Measurements from ENCODE around the gene KIAA1586. TPM values are rescaled to one million over a fixed set of nuclear protein-coding genes. Genes with fewer than 3 reads are reported as not detected.

Gene KIAA1586
- total and polyA plus RNA-seq, 9 of the 15 experiments (the other 6 are each of a cell fraction or from before 2014, with no cell fraction given): 23.4 to 43.6 (median 29.5) TPM

- no peak for TF ChIP-seq ZNF318 (IDR thresholded peaks at IDR 0.05; ENCODE audit: borderline replicate concordance in 1 of 2, low read depth in 1 of 2)
- TF ChIP-seq ZC3H4 (CRISPR knock-in tag; IDR thresholded peaks at IDR 0.05; ENCODE audit: borderline replicate concordance): no peak
- TF ChIP-seq ZNF431 (CRISPR knock-in tag; IDR thresholded peaks at IDR 0.05): no peak
- no peak for TF ChIP-seq DIDO1 (tag; IDR thresholded peaks at IDR 0.05; ENCODE audit: low read depth)
- TF ChIP-seq MYNN (IDR thresholded peaks at IDR 0.05): no peak
- no peak for TF ChIP-seq MYNN (CRISPR knock-in tag; IDR thresholded peaks at IDR 0.05)
- no peak for TF ChIP-seq ARID1B (IDR thresholded peaks at IDR 0.05)
- TF ChIP-seq MEF2D (tag; conservative IDR thresholded peaks at IDR 0.05; ENCODE audit: low read depth): no peak
- no peak for TF ChIP-seq NFRKB (IDR thresholded peaks at IDR 0.05; ENCODE audit: low read depth)
- peak; percentile 57 for TF ChIP-seq CHD4 (IDR thresholded peaks at IDR 0.05; ENCODE audit: insufficient read depth, insufficient replicate concordance, low read depth, low read length, poor library complexity, severe bottlenecking)
- no peak for TF ChIP-seq EWSR1 (IDR thresholded peaks at IDR 0.05; ENCODE audit: borderline replicate concordance, low read depth, partially characterized antibody)
- peak; percentile 79 for TF ChIP-seq ADNP (tag; IDR thresholded peaks at IDR 0.05)
- no peak for TF ChIP-seq ZBTB43 (CRISPR knock-in tag; IDR thresholded peaks at IDR 0.05)
- TF ChIP-seq ZHX1 (conservative IDR thresholded peaks at IDR 0.05; ENCODE audit: low read length): no peak
- TF ChIP-seq XRCC3 (IDR thresholded peaks at IDR 0.05): no peak
- no peak for TF ChIP-seq ZNF165 (CRISPR knock-in tag; IDR thresholded peaks at IDR 0.05; ENCODE audit: borderline replicate concordance)
Measured at GRCh38 chr6:57094689-57095088, 48.2 kb downstream of the KIAA1586 start (continued).
